IPS DF 6.9 (cell line): ENCODE results near the gene DAPK2.
A peak's percentile ranks its signal among the peaks of the same experiment; 100 is the strongest.

Experiments
- DNase-seq: peaks from one replicate; pipeline ENCODE4 v3.0.0-alpha.2; 2013; ENCODE audit warnings: low read depth, low spot score
- H3K27ac ChIP-seq: one replicate; pipeline ENCODE4 v1.5.1; 2013; ENCODE audit warnings: low read length, control low read depth
- H3K27me3 ChIP-seq: 2 replicates; pipeline ENCODE4 v1.6.1; 2013; ENCODE audit warnings: mild to moderate bottlenecking, low read length; ENCODE audit not compliant: control insufficient read depth, insufficient read depth
- H3K36me3 ChIP-seq: 2 replicates; pipeline ENCODE4 v1.6.1; 2013; ENCODE audit warnings: low read length; ENCODE audit not compliant: control insufficient read depth, insufficient read depth
- H3K4me1 ChIP-seq: 2 replicates; pipeline ENCODE4 v1.6.1; 2013; ENCODE audit warnings: low read length; ENCODE audit not compliant: control insufficient read depth, insufficient read depth
- H3K4me3 ChIP-seq: 2 replicates; pipeline ENCODE4 v1.5.1; 2013; ENCODE audit warnings: mild to moderate bottlenecking, low read length
- H3K9me3 ChIP-seq: 2 replicates; pipeline ENCODE4 v1.6.1; 2013; ENCODE audit warnings: low read length, inconsistent platforms; ENCODE audit not compliant: control insufficient read depth, insufficient read depth
- WGBS: extraction: QIAGEN DNeasy Blood & Tissue Kit; methylation state at CpG from one replicate; pipeline ENCODE4 v1.1.7; 2013; ENCODE audit warnings: mixed read lengths, missing lambda C conversion rate; ENCODE audit not compliant: insufficient read length, insufficient coverage; 5-methylcytosine and 5-hydroxymethylcytosine counted together

DAPK2 gene

GRCh38 chr15:63928185-63928842 lies 118.0 kb downstream of the DAPK2 start:
- H3K4me3 ChIP-seq: no peak overlapping the region
- no CpG with 5 or more reads among the region's 2 CpGs for WGBS
- no peaks in the 10 kb centered on the region for H3K36me3 ChIP-seq
- H3K9me3 ChIP-seq: no peaks in the 10 kb centered on the region
- no peaks in the 10 kb centered on the region for H3K4me1 ChIP-seq
- DNase-seq: no peak
- no peak overlapping the region for H3K27ac ChIP-seq
- no peaks in the 10 kb centered on the region for H3K27me3 ChIP-seq

GRCh38 chr15:63923993-63924950 lies 122.0 kb downstream of the DAPK2 start:
- no peak for DNase-seq
- Histone ChIP-seq H3K36me3 (no peaks in the 10 kb centered on the region), H3K27ac (no peak overlapping the region), H3K27me3 (no peaks in the 10 kb centered on the region), H3K4me1 (no peaks in the 10 kb centered on the region), H3K9me3 (no peaks in the 10 kb centered on the region), H3K4me3 (no peak overlapping the region)
- no CpG with 5 or more reads among the region's 8 CpGs for WGBS

DNA sequence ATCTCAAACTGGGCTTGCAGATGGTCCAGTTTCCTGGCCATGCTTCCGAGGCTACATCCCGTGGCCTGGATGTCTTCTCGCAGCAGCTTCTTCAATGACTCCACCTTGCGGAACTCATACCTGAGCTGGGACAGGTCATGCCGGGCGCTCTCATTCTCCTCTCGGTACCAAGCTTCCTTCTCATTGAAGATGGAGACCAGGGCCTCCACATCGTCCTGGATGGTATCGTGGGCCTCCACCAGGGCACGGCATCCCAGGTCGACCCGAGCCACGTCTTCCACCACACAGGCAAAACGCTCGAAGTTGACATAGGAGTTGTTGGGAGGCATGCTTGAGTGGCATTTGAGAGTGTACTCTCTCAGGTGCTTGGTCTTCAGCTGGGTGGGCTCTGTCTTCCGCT lies 123.4 kb downstream of the DAPK2 start:
- no CpG with 5 or more reads among the region's 16 CpGs for WGBS
- H3K27ac ChIP-seq: no peak overlapping the region
- H3K36me3 ChIP-seq: no peaks in the 10 kb centered on the region
- no peaks in the 10 kb centered on the region for H3K9me3 ChIP-seq
- H3K4me1 ChIP-seq: peaks cover 3% of the 10 kb centered on the region
- H3K4me3 ChIP-seq: no peak overlapping the region
- no peak for DNase-seq
- no peaks in the 10 kb centered on the region for H3K27me3 ChIP-seq

DNA sequence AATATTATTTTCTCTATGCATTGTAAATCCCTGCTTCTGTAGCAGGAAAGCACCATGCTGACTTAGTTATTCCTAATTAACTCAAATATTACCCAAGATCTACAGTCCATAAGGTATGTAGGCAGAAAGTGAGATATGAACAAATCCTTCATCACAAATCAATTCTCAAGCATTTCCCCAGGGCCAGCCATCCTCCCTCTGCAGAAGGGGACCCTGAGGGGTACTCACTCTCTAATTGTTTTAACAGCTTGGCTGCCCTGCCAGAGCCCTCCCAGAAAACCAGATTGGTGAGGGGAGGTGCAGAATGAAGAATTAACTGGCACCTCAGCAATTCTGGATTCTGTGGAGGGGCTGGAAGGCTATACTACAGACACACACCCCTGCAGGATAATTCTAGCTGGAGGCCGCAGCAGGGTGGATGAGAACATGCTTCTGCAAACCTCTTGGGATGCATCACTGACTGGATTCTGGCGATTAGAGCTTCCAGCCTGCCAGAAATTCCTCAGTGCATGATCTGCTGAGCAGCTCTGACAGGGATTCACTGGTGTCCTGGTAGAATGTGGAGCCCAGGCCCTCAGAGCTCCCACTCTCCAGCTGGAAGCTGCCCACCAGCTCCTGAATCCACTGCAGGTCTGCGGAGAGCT lies 123.9 kb downstream of the DAPK2 start:
- no peak for DNase-seq
- H3K27me3 ChIP-seq: no peaks in the 10 kb centered on the region
- H3K27ac ChIP-seq: no peak overlapping the region
- WGBS: no CpG with 5 or more reads among the region's 3 CpGs
- no peak overlapping the region for H3K4me3 ChIP-seq
- no peaks in the 10 kb centered on the region for H3K36me3 ChIP-seq
- peaks cover 3% of the 10 kb centered on the region for H3K4me1 ChIP-seq
- no peaks in the 10 kb centered on the region for H3K9me3 ChIP-seq

- peaks cover 5% of the 10 kb centered on the region for H3K4me1 ChIP-seq
- H3K27ac ChIP-seq: no peak overlapping the region
- DNase-seq: no peak
- H3K9me3 ChIP-seq: no peaks in the 10 kb centered on the region
- H3K36me3 ChIP-seq: no peaks in the 10 kb centered on the region
- H3K4me3 ChIP-seq: no peak overlapping the region
- no peaks in the 10 kb centered on the region for H3K27me3 ChIP-seq
- WGBS: no CpG with 5 or more reads among the region's 14 CpGs
These were observed 125.6 kb downstream of the DAPK2 start for GRCh38 chr15:63920504-63921175.

DNA sequence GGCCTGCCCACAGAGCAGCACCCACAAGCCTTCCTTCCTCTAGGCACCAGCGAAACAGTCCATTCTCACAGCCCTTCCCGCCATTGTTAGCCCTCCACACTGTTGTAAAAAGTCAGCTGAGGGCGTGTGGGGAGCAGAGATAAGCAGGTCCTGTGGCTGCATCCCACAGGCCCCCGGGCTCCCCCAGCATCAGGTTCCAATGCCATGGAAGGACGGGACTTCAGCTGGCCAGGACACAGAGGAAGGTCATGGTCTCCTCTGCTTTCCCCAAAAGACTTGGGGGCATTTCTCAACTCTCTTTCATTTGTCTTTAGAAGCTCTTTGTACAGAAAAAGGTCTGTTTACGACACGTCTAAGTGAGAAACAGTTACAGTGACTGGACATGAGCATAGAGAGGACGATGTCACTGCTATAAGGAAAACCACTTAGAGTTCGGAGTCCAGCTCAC lies 127.4 kb downstream of the DAPK2 start:
- H3K4me3 ChIP-seq: no peak overlapping the region
- H3K27ac ChIP-seq: no peak overlapping the region
- no CpG with 5 or more reads among the region's 9 CpGs for WGBS
- no peaks in the 10 kb centered on the region for H3K36me3 ChIP-seq
- peaks cover 5% of the 10 kb centered on the region for H3K4me1 ChIP-seq
- no peaks in the 10 kb centered on the region for H3K27me3 ChIP-seq
- no peaks in the 10 kb centered on the region for H3K9me3 ChIP-seq
- DNase-seq: no peak

DNA sequence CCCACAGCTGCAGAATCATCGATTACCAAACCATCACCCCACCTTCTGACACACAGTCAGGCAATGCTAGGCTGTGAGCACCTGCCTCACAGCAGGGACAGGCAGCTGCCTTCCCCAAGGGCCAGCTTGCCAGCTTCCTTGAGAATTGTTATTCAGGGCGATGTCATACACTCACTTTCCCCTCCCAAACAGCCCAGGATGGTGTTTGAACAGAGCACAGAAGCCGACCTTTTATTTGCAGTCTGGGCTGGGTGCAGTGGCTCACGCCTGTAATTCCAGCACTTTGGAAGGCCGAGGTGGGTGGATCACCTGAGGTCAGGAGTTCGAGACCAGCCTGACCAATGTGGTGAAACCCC lies 128.0 kb downstream of the DAPK2 start:
- no peaks in the 10 kb centered on the region for H3K9me3 ChIP-seq
- no peaks in the 10 kb centered on the region for H3K27me3 ChIP-seq
- WGBS: no CpG with 5 or more reads among the region's 6 CpGs
- H3K36me3 ChIP-seq: no peaks in the 10 kb centered on the region
- no peak for DNase-seq
- H3K4me1 ChIP-seq: peaks cover 5% of the 10 kb centered on the region
- no peak overlapping the region for H3K27ac ChIP-seq
- no peak overlapping the region for H3K4me3 ChIP-seq

DNA sequence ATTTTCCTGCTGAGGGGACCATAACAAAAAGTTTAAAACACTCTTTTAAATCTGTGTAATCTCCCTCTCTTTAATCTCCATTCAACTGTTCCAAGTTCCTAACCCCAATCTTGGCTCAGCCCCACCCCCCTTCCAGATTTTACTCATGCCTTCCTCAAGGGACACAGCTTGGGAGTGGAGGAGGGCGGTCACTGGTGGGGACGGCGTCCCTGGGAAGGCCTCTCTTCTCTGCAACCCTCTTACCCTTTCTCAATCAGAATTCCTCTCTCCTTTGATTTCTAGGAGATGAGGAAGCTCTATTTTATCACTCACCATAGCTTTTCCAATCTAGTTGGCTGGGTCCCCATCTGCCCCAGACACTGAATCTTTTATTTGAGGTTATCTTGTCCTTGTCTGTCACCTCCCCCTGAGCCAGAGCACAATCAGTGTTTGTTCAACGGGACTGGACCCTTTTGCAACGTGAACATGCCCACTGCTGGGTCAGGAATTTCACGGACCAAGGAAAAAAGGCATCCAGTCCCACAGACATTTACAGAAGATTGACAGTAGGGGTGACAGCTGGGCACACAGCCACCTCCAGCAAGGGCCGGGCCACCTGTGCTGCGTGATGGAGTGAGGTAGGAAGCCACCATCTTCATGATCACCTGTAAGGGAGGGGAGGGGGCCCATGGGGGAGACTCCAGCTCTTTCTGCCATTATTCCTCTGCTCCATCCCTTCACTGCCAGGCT lies 128.5 kb downstream of the DAPK2 start:
- Histone ChIP-seq H3K4me1 (peaks cover 5% of the 10 kb centered on the region), H3K4me3 (no peak overlapping the region), H3K27me3 (no peaks in the 10 kb centered on the region), H3K27ac (no peak overlapping the region), H3K36me3 (no peaks in the 10 kb centered on the region), H3K9me3 (no peaks in the 10 kb centered on the region)
- no peak for DNase-seq
- no CpG with 5 or more reads among the region's 8 CpGs for WGBS

DNA sequence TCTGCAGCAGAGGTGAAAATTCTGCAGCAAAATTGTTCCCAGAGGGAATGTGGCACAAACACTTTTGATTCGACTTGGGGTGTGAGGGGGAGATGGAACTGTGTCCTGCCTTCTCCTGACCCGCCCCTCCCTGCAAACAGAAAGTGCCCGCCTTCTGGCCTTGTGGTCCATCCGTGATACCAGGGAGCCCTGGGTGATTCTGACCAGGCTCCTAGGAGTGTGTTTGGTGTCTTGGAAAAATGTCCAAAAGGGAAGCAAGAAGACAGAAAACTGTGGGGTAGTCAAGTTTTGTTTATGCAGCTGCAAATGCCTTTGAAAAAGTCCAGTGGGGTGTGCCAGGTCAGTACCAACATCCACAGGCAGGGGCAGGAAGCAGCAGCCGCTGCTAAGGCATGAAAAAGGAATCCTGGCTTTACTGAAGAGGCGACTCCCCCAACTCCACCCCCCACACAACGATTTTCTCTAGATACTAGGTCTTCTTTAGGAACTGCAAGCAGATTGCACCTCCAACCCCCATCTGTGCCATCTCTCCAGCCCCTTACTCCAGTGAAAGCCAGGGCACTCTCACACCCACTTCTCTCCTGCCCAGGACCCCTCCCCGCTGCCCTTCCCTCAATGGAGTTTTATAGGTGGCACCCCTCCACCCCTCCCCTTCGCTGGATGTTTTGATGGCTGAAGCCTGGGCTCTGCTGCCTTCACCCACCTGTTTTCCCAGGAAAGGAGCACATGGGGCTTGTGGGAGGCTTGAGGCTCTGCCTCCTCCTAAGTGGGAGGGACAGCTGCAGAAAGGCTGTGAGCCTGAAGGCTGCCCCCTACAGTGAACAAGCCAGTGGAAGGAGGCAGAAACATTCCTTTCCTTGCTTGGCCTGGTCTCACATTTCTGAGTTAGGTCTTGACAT lies 130.2 kb downstream of the DAPK2 start:
- Histone ChIP-seq H3K36me3 (no peaks in the 10 kb centered on the region), H3K9me3 (no peaks in the 10 kb centered on the region), H3K4me3 (no peak overlapping the region), H3K27ac (no peak overlapping the region), H3K27me3 (no peaks in the 10 kb centered on the region), H3K4me1 (peaks cover 5% of the 10 kb centered on the region)
- DNase-seq: peak; percentile 13
- WGBS: no CpG with 5 or more reads among the region's 9 CpGs
